GM11168 (cell line): ENCODE measurements around the gene DPH6.

Source experiments
- in situ Hi-C: fragments of 300-500 bp; cut with MboI; formaldehyde crosslinking; loops from one replicate; pipeline ENCODE4 v1.12.0; 2022; ENCODE audit warnings: low sequenced_read_pairs; ENCODE audit not compliant: unreplicated experiment

The DPH6 gene

GRCh38 chr15:35545316-35545823 is 595 bp downstream of the DPH6 start:
- in situ Hi-C loops, result no loop called here

GRCh38 chr15:35540885-35541284 is 5.1 kb downstream of the DPH6 start:
- in situ Hi-C loops, result no loop called here

- in situ Hi-C loops, result no loop called here
Measured at GRCh38 chr15:35540021-35540420, 5.9 kb downstream of the DPH6 start.

GRCh38 chr15:35535365-35535916 is 10.5 kb downstream of the DPH6 start:
- in situ Hi-C loops, result no loop called here

- in situ Hi-C loops, result no loop called here
Measured at GRCh38 chr15:35533130-35534110, 12.5 kb downstream of the DPH6 start.

- in situ Hi-C loops, result no loop called here
Measured at GRCh38 chr15:35530698-35531097, 15.3 kb downstream of the DPH6 start.

GRCh38 chr15:35529784-35530183 is 16.2 kb downstream of the DPH6 start:
- in situ Hi-C loops, result no loop called here

GRCh38 chr15:35522061-35522460 is 23.9 kb downstream of the DPH6 start:
- in situ Hi-C loops, result no loop called here

- in situ Hi-C loops, result no loop called here
Measured at GRCh38 chr15:35519541-35520149, 26.3 kb downstream of the DPH6 start.

- in situ Hi-C loops, result no loop called here
Measured at GRCh38 chr15:35519052-35519451, 26.9 kb downstream of the DPH6 start.

- in situ Hi-C loops, result no loop called here
Measured at GRCh38 chr15:35514759-35515158, 31.2 kb downstream of the DPH6 start.

GRCh38 chr15:35507932-35508638 is 37.9 kb downstream of the DPH6 start:
- in situ Hi-C loops, result no loop called here

GRCh38 chr15:35506272-35506870 is 39.6 kb downstream of the DPH6 start:
- in situ Hi-C loops, result no loop called here

- in situ Hi-C loops, result no loop called here
Measured at GRCh38 chr15:35505809-35506208, 40.2 kb downstream of the DPH6 start.

GRCh38 chr15:35505141-35505540 is 40.8 kb downstream of the DPH6 start:
- in situ Hi-C loops, result no loop called here

- in situ Hi-C loops, result no loop called here
Measured at GRCh38 chr15:35499723-35500122, 46.2 kb downstream of the DPH6 start.

GRCh38 chr15:35496585-35496984 is 49.4 kb downstream of the DPH6 start:
- in situ Hi-C loops, result no loop called here

GRCh38 chr15:35495080-35495479 is 50.9 kb downstream of the DPH6 start:
- in situ Hi-C loops, result no loop called here

GRCh38 chr15:35491999-35492398 is 54.0 kb downstream of the DPH6 start:
- in situ Hi-C loops, result no loop called here

GRCh38 chr15:35491173-35491572 is 54.8 kb downstream of the DPH6 start:
- in situ Hi-C loops, result no loop called here
